IMR-90 (cell line): ENCODE results near the gene RPS19BP1.

ENCODE experiments used
- CTCF ChIP-seq: conservative IDR thresholded peaks from 2 replicates; pipeline ENCODE4 v1.5.1; 2012; ENCODE audit warnings: mild to moderate bottlenecking, low read depth, low read length, improper control_type of control experiment
- POLR2A ChIP-seq: IDR thresholded peaks from 2 replicates; pipeline ENCODE4 v1.6.1; 2012; ENCODE audit warnings: mild to moderate bottlenecking, low read depth, low read length
- RAD21 ChIP-seq: IDR thresholded peaks from 2 replicates; pipeline ENCODE4 v1.6.1; 2012; ENCODE audit warnings: low read length, improper control_type of control experiment

- TF ChIP-seq CTCF (no peak), RAD21 (no peak), POLR2A (no peak)
These were observed 48.2 kb upstream of the RPS19BP1 start for GRCh38 chr22:39580795-39581194.
